Cardiac muscle cell (in vitro differentiated cells and primary cell): ENCODE measurements around the gene P4HB. TPM values are rescaled to one million over a fixed set of nuclear protein-coding genes. Genes with fewer than 3 reads are reported as not detected.

ENCODE experiments used
- DNase-seq, 2 donors: peaks; one replicate each; pipeline versions ENCODE4 v3.0.0 to v3.0.0-alpha.2; 2010 to 2017; ENCODE audit warnings: low read depth in 1 of 2, low spot score in 1 of 2
- H3K27ac ChIP-seq: fragments of 200-600 bp; sonication (generic); 2 replicates; pipeline ENCODE4 v1.5.1; 2016
- H3K27me3 ChIP-seq: fragments of 200-600 bp; sonication (generic); 2 replicates; pipeline ENCODE4 v1.6.0; 2016; ENCODE audit warnings: control low read depth
- H3K36me3 ChIP-seq: fragments of 200-600 bp; sonication (generic); 2 replicates; pipeline ENCODE4 v1.5.1; 2016; ENCODE audit warnings: control low read depth
- H3K4me1 ChIP-seq: fragments of 200-600 bp; sonication (generic); 2 replicates; pipeline ENCODE4 v1.8.1; 2017; ENCODE audit warnings: low read depth, mild to moderate bottlenecking, mixed run types
- H3K4me3 ChIP-seq: fragments of 200-600 bp; sonication (generic); 2 replicates; pipeline ENCODE4 v1.5.1; 2016; ENCODE audit warnings: mild to moderate bottlenecking
- H3K9me3 ChIP-seq: fragments of 200-600 bp; sonication (generic); 2 replicates; pipeline ENCODE4 v1.5.1; 2017; ENCODE audit warnings: low read depth, mild to moderate bottlenecking, control low read depth
- CTCF ChIP-seq: IDR thresholded peaks from 2 replicates; pipeline ENCODE4 v1.5.1; 2012; ENCODE audit warnings: low read depth, mild to moderate bottlenecking, low read length
- polyA plus RNA-seq: library from polyadenylated mRNA; unstranded; fragments of >200 nt; fragmentation: Nextera tagmentation; extraction: Ambion mirVana; gene quantifications from 2 replicates; pipeline ENCODE4 v1.2.1, GENCODE V29; 2016
- total RNA-seq: library from RNA; depleted of rRNA; stranded (reverse); fragments of >200 nt; gene quantifications from 2 replicates; pipeline ENCODE4 v1.2.3, GENCODE V29; 2016

The P4HB gene
- total and polyA plus RNA-seq, 2 experiments from 2014 or later, result 597 to 972 TPM

- Histone ChIP-seq H3K27me3 (peaks cover under 1% of the 10 kb centered on the region), H3K4me3 (no peak overlapping the region), H3K9me3 (no peaks in the 10 kb centered on the region), H3K36me3 (no peaks in the 10 kb centered on the region), H3K4me1 (peaks cover 4% of the 10 kb centered on the region), H3K27ac (no peak overlapping the region)
- no peak for DNase-seq
- no peak for TF ChIP-seq CTCF
Observed at GRCh38 chr17:81814748-81815645, 45.3 kb downstream of the P4HB start.

GRCh38 chr17:81813861-81814683 is 46.3 kb downstream of the P4HB start:
- no peak for DNase-seq
- H3K27ac ChIP-seq, result no peak overlapping the region
- H3K36me3 ChIP-seq, result no peaks in the 10 kb centered on the region
- H3K27me3 ChIP-seq, result peaks cover 9% of the 10 kb centered on the region
- no peaks in the 10 kb centered on the region for H3K9me3 ChIP-seq
- peaks cover 4% of the 10 kb centered on the region for H3K4me1 ChIP-seq
- no peak for TF ChIP-seq CTCF
- no peak overlapping the region for H3K4me3 ChIP-seq

GRCh38 chr17:81813371-81813684 is 47.0 kb downstream of the P4HB start:
- no peak for TF ChIP-seq CTCF

GRCh38 chr17:81812571-81813370 is 47.6 kb downstream of the P4HB start:
- H3K9me3 ChIP-seq, result no peaks in the 10 kb centered on the region
- TF ChIP-seq CTCF, result no peak
- DNase-seq, result no peak
- H3K4me1 ChIP-seq, result peaks cover 4% of the 10 kb centered on the region
- H3K36me3 ChIP-seq, result no peaks in the 10 kb centered on the region
- no peak overlapping the region for H3K4me3 ChIP-seq
- H3K27ac ChIP-seq, result no peak overlapping the region
- peaks cover 20% of the 10 kb centered on the region for H3K27me3 ChIP-seq

More at GRCh38 chr17:81813371-81813684, 47.0 kb downstream of the P4HB start:
- no peaks in the 10 kb centered on the region for H3K9me3 ChIP-seq
- no peak overlapping the region for H3K27ac ChIP-seq
- H3K36me3 ChIP-seq, result no peaks in the 10 kb centered on the region
- peaks cover 15% of the 10 kb centered on the region for H3K27me3 ChIP-seq
- H3K4me1 ChIP-seq, result peaks cover 4% of the 10 kb centered on the region
- no peak overlapping the region for H3K4me3 ChIP-seq
- DNase-seq, result no peak
